Measurements from ENCODE around the gene SORCS3.

DNA sequence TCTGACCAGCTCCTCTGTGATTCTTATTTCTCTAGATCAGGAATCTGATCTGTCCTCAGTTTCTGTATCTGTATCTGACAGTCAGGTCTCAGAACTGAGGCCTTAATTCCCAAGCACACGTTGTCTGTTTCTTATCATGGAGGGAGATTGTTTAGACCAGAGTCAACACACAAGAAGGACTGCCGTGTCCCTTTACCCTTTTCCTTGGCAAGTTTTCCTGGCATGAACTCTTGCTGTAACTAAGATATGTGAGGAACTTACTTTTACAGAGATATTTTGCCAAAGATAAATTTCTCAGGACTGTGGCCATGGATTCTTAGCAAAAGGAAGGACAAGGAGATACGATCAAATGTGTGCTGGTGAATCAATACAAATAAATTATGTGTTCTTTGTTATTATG lies 181.0 kb downstream of the SORCS3 start:
- TF ChIP-seq EZH2 (IDR thresholded peaks at IDR 0.05) = no peak
- TF ChIP-seq, protein P1, sequence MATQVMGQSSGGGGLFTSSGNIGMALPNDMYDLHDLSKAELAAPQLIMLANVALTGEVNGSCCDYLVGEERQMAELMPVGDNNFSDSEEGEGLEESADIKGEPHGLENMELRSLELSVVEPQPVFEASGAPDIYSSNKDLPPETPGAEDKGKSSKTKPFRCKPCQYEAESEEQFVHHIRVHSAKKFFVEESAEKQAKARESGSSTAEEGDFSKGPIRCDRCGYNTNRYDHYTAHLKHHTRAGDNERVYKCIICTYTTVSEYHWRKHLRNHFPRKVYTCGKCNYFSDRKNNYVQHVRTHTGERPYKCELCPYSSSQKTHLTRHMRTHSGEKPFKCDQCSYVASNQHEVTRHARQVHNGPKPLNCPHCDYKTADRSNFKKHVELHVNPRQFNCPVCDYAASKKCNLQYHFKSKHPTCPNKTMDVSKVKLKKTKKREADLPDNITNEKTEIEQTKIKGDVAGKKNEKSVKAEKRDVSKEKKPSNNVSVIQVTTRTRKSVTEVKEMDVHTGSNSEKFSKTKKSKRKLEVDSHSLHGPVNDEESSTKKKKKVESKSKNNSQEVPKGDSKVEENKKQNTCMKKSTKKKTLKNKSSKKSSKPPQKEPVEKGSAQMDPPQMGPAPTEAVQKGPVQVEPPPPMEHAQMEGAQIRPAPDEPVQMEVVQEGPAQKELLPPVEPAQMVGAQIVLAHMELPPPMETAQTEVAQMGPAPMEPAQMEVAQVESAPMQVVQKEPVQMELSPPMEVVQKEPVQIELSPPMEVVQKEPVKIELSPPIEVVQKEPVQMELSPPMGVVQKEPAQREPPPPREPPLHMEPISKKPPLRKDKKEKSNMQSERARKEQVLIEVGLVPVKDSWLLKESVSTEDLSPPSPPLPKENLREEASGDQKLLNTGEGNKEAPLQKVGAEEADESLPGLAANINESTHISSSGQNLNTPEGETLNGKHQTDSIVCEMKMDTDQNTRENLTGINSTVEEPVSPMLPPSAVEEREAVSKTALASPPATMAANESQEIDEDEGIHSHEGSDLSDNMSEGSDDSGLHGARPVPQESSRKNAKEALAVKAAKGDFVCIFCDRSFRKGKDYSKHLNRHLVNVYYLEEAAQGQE (IDR thresholded peaks at IDR 0.05; ENCODE audit: low read depth) = no peak
- no peak for TF ChIP-seq EGR1 (IDR thresholded peaks at IDR 0.05; ENCODE audit: low read depth)
- TF ChIP-seq EZH2phosphoT487 (IDR thresholded peaks at IDR 0.05; ENCODE audit: borderline replicate concordance) = no peak
- TF ChIP-seq, protein P2, sequence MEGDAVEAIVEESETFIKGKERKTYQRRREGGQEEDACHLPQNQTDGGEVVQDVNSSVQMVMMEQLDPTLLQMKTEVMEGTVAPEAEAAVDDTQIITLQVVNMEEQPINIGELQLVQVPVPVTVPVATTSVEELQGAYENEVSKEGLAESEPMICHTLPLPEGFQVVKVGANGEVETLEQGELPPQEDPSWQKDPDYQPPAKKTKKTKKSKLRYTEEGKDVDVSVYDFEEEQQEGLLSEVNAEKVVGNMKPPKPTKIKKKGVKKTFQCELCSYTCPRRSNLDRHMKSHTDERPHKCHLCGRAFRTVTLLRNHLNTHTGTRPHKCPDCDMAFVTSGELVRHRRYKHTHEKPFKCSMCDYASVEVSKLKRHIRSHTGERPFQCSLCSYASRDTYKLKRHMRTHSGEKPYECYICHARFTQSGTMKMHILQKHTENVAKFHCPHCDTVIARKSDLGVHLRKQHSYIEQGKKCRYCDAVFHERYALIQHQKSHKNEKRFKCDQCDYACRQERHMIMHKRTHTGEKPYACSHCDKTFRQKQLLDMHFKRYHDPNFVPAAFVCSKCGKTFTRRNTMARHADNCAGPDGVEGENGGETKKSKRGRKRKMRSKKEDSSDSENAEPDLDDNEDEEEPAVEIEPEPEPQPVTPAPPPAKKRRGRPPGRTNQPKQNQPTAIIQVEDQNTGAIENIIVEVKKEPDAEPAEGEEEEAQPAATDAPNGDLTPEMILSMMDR (IDR thresholded peaks at IDR 0.05 in 2 of 3, conservative IDR thresholded peaks at IDR 0.05 in 1 of 3; ENCODE audit: borderline replicate concordance in 1 of 3, insufficient read depth in 1 of 3, low read depth in 2 of 3, low read length in 2 of 3) = no peak
- no peak for TF ChIP-seq TCF7L2 (IDR thresholded peaks at IDR 0.05; ENCODE audit: borderline replicate concordance, extremely low read depth, insufficient read depth, insufficient read length)
- TF ChIP-seq POLR2A (IDR thresholded peaks at IDR 0.05; ENCODE audit: borderline replicate concordance, extremely low read depth, insufficient read depth, insufficient read length) = no peak
- no peak for TF ChIP-seq ZFX (IDR thresholded peaks at IDR 0.05)
